Prostate gland (tissue), 2 donors: ENCODE data around the gene TBCA. TPM values are rescaled to one million over a fixed set of nuclear protein-coding genes. Genes with fewer than 3 reads are reported as not detected.

Experiments
- DNase-seq: peaks from one replicate; pipeline ENCODE4 v3.0.0-alpha.2; 2019; ENCODE audit warnings: low spot score
- H3K27ac ChIP-seq, 2 donors: fragments of 200-600 bp; sonication (generic); 2 replicates each; pipeline ENCODE4 v1.5.1; 2017 to 2019
- H3K27me3 ChIP-seq: fragments of 200-600 bp; sonication (generic); replicated peaks from 2 replicates; pipeline ENCODE4 v1.5.1; 2019; ENCODE audit not compliant: insufficient read depth
- H3K36me3 ChIP-seq, 2 donors: fragments of 200-600 bp; sonication (generic); 1 replicate in 1 of 2; 2 replicates in 1 of 2; pipeline versions ENCODE4 v1.5.1 to v1.8.1; 2017 to 2019
- H3K4me1 ChIP-seq: fragments of 200-600 bp; sonication (generic); replicated peaks from 2 replicates; pipeline ENCODE4 v1.5.1; 2019
- H3K4me3 ChIP-seq, 2 donors: fragments of 200-600 bp; sonication (generic); 2 replicates each; pipeline ENCODE4 v1.5.1; 2017 to 2019
- H3K9me3 ChIP-seq: fragments of 200-600 bp; sonication (generic); 2 replicates; pipeline ENCODE4 v1.5.1; 2017
- POLR2A ChIP-seq: fragments of 450-650 bp; IDR thresholded peaks from one replicate; pipeline ENCODE4 v1.6.1; 2016; ENCODE audit warnings: antibody characterized with exemption, mild to moderate bottlenecking
- POLR2AphosphoS5 ChIP-seq: sonication (generic); formaldehyde crosslinking; IDR thresholded peaks from one replicate; pipeline ENCODE4 v1.6.1; 2017; ENCODE audit warnings: antibody characterized with exemption
- WGBS: methylation state at CpG from one replicate; pipeline ENCODE4 v1.1.5; 2018; 5-methylcytosine and 5-hydroxymethylcytosine counted together
- intact Hi-C: fragments of 100-400 bp; cut with DNase I; formaldehyde crosslinking; loops from one replicate; pipeline ENCODE4 v1.14.2; 2022
- total RNA-seq, 2 donors: library from RNA; depleted of rRNA; stranded (reverse); fragments of >200 nt; gene quantifications; one replicate each; pipeline ENCODE4 v1.1.0, GENCODE V29; 2016
- TF ChIP-seq, protein P1 (sequence below), 4 experiments: fragments of 200-600 bp in 2 of 4; fragments of 450-650 bp in 2 of 4; sonication (generic) in 2 of 4; IDR thresholded peaks; 1 replicate in 3 of 4; 2 replicates in 1 of 4; pipeline ENCODE4 v1.5.1; 2016 to 2019; ENCODE audit warnings: antibody characterized with exemption in 4 of 4, mild to moderate bottlenecking in 2 of 4, moderate library complexity in 2 of 4

Gene TBCA
- total RNA-seq, 2 donors from 2014 or later: 120 to 180 TPM

DNA sequence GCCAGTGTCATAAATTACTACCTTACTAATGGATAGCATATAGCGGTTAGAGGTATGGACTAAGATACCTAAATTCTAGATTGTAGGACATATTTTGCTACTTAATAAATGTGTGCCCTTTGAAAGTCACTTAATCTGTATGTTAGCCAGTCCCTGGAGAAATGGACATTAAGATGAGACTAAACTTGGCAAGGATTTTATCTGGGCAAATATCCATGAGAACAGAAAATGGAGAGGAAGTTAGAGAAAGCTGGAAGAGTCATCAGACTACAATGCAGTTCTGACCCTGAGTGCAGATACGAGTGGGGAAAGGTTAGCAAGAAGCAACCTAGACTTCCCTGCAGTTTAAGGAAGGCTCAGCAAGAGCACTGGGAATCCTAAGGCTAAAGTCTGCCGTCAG lies 33.0 kb downstream of the TBCA start:
- 83% methylated on average over 3 of the region's 3 CpGs for WGBS
- intact Hi-C loops: no loop called here
- H3K36me3 ChIP-seq: no peaks in the 10 kb centered on the region
- no peak for DNase-seq
- no peak overlapping the region for H3K4me3 ChIP-seq
- no peaks in the 10 kb centered on the region for H3K27me3 ChIP-seq
- no peak overlapping the region for H3K27ac ChIP-seq
- TF ChIP-seq, protein P1, sequence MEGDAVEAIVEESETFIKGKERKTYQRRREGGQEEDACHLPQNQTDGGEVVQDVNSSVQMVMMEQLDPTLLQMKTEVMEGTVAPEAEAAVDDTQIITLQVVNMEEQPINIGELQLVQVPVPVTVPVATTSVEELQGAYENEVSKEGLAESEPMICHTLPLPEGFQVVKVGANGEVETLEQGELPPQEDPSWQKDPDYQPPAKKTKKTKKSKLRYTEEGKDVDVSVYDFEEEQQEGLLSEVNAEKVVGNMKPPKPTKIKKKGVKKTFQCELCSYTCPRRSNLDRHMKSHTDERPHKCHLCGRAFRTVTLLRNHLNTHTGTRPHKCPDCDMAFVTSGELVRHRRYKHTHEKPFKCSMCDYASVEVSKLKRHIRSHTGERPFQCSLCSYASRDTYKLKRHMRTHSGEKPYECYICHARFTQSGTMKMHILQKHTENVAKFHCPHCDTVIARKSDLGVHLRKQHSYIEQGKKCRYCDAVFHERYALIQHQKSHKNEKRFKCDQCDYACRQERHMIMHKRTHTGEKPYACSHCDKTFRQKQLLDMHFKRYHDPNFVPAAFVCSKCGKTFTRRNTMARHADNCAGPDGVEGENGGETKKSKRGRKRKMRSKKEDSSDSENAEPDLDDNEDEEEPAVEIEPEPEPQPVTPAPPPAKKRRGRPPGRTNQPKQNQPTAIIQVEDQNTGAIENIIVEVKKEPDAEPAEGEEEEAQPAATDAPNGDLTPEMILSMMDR (IDR thresholded peaks at IDR 0.05): no peak
- TF ChIP-seq POLR2AphosphoS5 (no peak), POLR2A (no peak)
- H3K9me3 ChIP-seq: no peaks in the 10 kb centered on the region
- peaks cover 3% of the 10 kb centered on the region for H3K4me1 ChIP-seq

DNA sequence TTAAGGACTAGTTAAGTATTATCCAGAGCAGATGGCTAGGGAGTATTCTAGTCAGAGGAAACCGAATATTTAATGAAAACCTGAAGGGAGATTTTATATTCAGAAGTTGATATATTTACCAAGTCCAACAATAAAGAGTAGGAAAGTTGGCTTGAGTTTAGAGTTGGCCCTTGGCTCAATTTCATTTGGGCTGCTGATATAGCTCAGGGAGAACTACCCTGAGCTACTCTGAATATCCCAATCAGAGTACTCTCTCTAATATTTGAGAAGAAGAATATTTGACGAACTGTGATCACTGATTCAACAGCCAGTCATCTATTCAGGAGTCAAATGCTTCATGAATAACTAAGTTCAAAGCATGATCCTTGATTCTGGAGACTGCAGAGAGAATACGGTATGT lies 34.5 kb downstream of the TBCA start:
- TF ChIP-seq POLR2AphosphoS5 (no peak), POLR2A (no peak)
- TF ChIP-seq, protein P1 (IDR thresholded peaks at IDR 0.05): no peak
- intact Hi-C loops: no loop called here
- no peaks in the 10 kb centered on the region for H3K9me3 ChIP-seq
- WGBS: 89% methylated on average over 3 of the region's 3 CpGs
- no peaks in the 10 kb centered on the region for H3K36me3 ChIP-seq
- H3K4me3 ChIP-seq: no peak overlapping the region
- H3K4me1 ChIP-seq: peaks cover 4% of the 10 kb centered on the region
- no peaks in the 10 kb centered on the region for H3K27me3 ChIP-seq
- DNase-seq: no peak
- H3K27ac ChIP-seq: no peak overlapping the region

DNA sequence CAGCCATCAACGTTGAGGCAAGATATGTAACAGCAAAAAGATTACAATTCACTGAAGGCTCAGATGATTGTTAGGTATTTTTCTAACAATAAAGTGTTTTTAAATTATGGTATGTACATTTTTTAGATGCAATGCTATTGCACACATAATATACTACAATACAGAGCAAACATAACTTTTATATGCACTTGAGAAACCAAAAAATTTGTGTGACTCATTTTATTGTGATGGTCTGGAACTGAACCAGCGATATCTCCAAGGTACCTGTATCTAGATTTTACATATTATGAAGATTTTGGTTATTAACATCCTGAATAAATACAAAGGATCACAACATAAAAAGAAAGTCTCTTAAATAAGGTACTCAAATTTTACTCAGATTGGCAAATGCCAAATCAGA lies 41.3 kb downstream of the TBCA start:
- no peak overlapping the region for H3K4me3 ChIP-seq
- no peak for TF ChIP-seq POLR2A
- no peak for TF ChIP-seq POLR2AphosphoS5
- TF ChIP-seq, protein P1 (IDR thresholded peaks at IDR 0.05): no peak

DNA sequence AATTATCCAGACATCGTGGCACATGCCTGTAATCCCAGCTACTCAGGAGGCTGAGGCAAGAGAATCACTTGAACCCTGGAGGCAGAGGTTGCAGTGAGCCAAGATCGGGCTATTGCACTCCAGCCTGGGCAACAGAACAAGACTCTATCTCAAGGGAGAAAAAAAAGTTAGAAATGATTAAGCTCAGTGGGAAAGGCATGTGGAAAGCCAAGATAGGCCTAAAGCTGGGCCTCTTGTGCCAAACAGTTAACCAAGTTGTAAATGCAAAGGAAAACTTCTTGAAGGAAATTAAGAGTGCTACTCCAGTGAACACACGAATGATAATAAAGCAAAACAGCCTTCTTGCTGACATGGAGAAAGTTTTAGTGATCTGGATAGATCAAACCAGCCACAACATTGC lies 43.0 kb downstream of the TBCA start:
- WGBS: 91% methylated on average over 3 of the region's 3 CpGs
- TF ChIP-seq POLR2AphosphoS5 (no peak), POLR2A (no peak)
- TF ChIP-seq, protein P1 (IDR thresholded peaks at IDR 0.05): no peak
- H3K4me1 ChIP-seq: peaks cover under 1% of the 10 kb centered on the region
- no peak for DNase-seq
- H3K4me3 ChIP-seq: no peak overlapping the region
- intact Hi-C loops: no loop called here
- no peak overlapping the region for H3K27ac ChIP-seq
- no peaks in the 10 kb centered on the region for H3K36me3 ChIP-seq
- H3K27me3 ChIP-seq: no peaks in the 10 kb centered on the region
- H3K9me3 ChIP-seq: no peaks in the 10 kb centered on the region

More for the DNA sequence above, 41.3 kb downstream of the TBCA start:
- Histone ChIP-seq H3K4me1 (peaks cover 4% of the 10 kb centered on the region), H3K27ac (no peak overlapping the region), H3K9me3 (no peaks in the 10 kb centered on the region), H3K27me3 (no peaks in the 10 kb centered on the region), H3K36me3 (no peaks in the 10 kb centered on the region)
- intact Hi-C loops: no loop called here
- DNase-seq: no peak
- WGBS: 97% methylated on average over 2 of the region's 2 CpGs

DNA sequence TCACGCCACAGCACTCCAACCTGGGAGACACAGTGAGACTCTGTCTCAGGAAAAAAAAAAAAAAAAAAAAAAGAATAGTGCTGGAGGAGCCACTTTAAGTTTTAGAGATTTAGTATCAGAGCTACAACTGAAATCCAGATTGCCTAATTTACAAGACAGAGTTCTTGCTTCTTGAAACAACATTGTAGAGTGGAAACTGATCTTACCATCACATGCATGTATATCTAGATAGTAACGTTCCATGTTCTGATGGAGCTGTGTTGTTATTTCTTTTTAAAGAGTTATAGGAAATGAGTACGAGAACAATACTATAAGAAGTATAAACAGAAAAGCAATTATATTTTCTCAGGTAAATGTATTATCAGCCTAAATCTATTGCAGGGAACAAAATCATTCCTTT lies 48.9 kb downstream of the TBCA start:
- no peaks in the 10 kb centered on the region for H3K36me3 ChIP-seq
- intact Hi-C loops: no loop called here
- H3K27ac ChIP-seq: no peak overlapping the region
- no peaks in the 10 kb centered on the region for H3K9me3 ChIP-seq
- H3K4me1 ChIP-seq: no peaks in the 10 kb centered on the region
- H3K27me3 ChIP-seq: no peaks in the 10 kb centered on the region
- WGBS: 84% methylated on average over 3 of the region's 3 CpGs
- H3K4me3 ChIP-seq: no peak overlapping the region
- TF ChIP-seq POLR2AphosphoS5 (no peak), POLR2A (no peak)
- TF ChIP-seq, protein P1 (IDR thresholded peaks at IDR 0.05): no peak
- DNase-seq: no peak
